Measurements from ENCODE around the gene F5.
"Not testable (repeated sequence)": the region's sequence is repeated elsewhere in the genome, so short reads cannot be mapped to it uniquely, and the experiment has no call there.

GRCh38 chr1:169533528-169534190 lies 52.6 kb downstream of the F5 start:
- TF ChIP-seq, protein P1, sequence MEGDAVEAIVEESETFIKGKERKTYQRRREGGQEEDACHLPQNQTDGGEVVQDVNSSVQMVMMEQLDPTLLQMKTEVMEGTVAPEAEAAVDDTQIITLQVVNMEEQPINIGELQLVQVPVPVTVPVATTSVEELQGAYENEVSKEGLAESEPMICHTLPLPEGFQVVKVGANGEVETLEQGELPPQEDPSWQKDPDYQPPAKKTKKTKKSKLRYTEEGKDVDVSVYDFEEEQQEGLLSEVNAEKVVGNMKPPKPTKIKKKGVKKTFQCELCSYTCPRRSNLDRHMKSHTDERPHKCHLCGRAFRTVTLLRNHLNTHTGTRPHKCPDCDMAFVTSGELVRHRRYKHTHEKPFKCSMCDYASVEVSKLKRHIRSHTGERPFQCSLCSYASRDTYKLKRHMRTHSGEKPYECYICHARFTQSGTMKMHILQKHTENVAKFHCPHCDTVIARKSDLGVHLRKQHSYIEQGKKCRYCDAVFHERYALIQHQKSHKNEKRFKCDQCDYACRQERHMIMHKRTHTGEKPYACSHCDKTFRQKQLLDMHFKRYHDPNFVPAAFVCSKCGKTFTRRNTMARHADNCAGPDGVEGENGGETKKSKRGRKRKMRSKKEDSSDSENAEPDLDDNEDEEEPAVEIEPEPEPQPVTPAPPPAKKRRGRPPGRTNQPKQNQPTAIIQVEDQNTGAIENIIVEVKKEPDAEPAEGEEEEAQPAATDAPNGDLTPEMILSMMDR (IDR thresholded peaks at IDR 0.05; ENCODE audit: borderline replicate concordance, extremely low read depth, low read length, poor library complexity, severe bottlenecking) = not testable (repeated sequence)
- not testable (repeated sequence) for TF ChIP-seq EZH2 (IDR thresholded peaks at IDR 0.05; ENCODE audit: borderline replicate concordance, low read depth, low read length, severe bottlenecking)
